ENCODE data around the gene PPP4R4.

GRCh38 chr14:94213021-94213420, 38.9 kb downstream of the PPP4R4 start:
- TF ChIP-seq CTCF (IDR thresholded peaks at IDR 0.05) (no peak), EZH2phosphoT487 (IDR thresholded peaks at IDR 0.05) (no peak), EZH2 (IDR thresholded peaks at IDR 0.05) (no peak)
